ENCODE measurements around the gene ACTRT2. TPM values are rescaled to one million over a fixed set of nuclear protein-coding genes. Genes with fewer than 3 reads are reported as not detected.

ACTRT2 gene
- total and polyA plus RNA-seq, 11 donors = not detected

- TF ChIP-seq POLR2A (IDR thresholded peaks at IDR 0.05) = no peak
- TF ChIP-seq CTCF (IDR thresholded peaks at IDR 0.05) = no peak
- H3K36me3 ChIP-seq = no peaks in the 10 kb centered on the region
- peaks cover 0 to 44% (median 11%) of the 10 kb centered on the region in 9 donors for H3K27me3 ChIP-seq
- ATAC-seq (no peak), DNase-seq (peak in 1 of 5 donors; percentile 6)
- no peak overlapping the region for H3K27ac ChIP-seq
- no peaks in the 10 kb centered on the region for H3K4me1 ChIP-seq
- intact Hi-C loops (cut with DNase I) = no loop called here
- H3K9me3 ChIP-seq = no peaks in the 10 kb centered on the region
- 75 to 84% (median 82%) methylated on average over 11 of the region's 11 CpGs for WGBS, 4 donors
- H3K4me3 ChIP-seq = no peak overlapping the region
Observed at GRCh38 chr1:3029481-3029961, 8.3 kb downstream of the ACTRT2 start.

- DNase-seq (peak in 1 of 5 donors; percentile 17), ATAC-seq (no peak)
- Histone ChIP-seq H3K4me3 (no peak overlapping the region), H3K27ac (no peak overlapping the region), H3K4me1 (no peaks in the 10 kb centered on the region), H3K36me3 (no peaks in the 10 kb centered on the region), H3K9me3 (no peaks in the 10 kb centered on the region), H3K27me3 (peaks cover 0 to 46% (median 11%) of the 10 kb centered on the region in 9 donors)
- WGBS, 4 donors = 82 to 88% (median 87%) methylated on average over 12 to 32 of the region's 32 CpGs
- no peak for TF ChIP-seq CTCF (IDR thresholded peaks at IDR 0.05)
- no peak for TF ChIP-seq POLR2A (IDR thresholded peaks at IDR 0.05)
- intact Hi-C loops (cut with DNase I) = no loop called here
Observed at GRCh38 chr1:3029991-3030662, 8.9 kb downstream of the ACTRT2 start.

- intact Hi-C loops (cut with DNase I) = no loop called here
- Histone ChIP-seq H3K9me3 (no peaks in the 10 kb centered on the region), H3K36me3 (no peaks in the 10 kb centered on the region), H3K27ac (no peak overlapping the region), H3K27me3 (peaks cover 0 to 49% (median 11%) of the 10 kb centered on the region in 9 donors), H3K4me3 (no peak overlapping the region), H3K4me1 (no peaks in the 10 kb centered on the region)
- DNase-seq = peak in 2 of 5 donors; percentile 10 to 40
- no peak for ATAC-seq
- 77 to 84% (median 83%) methylated on average over 15 to 22 of the region's 22 CpGs for whole genome bisulfite sequencing, 4 donors
- TF ChIP-seq CTCF (IDR thresholded peaks at IDR 0.05) (no peak), POLR2A (IDR thresholded peaks at IDR 0.05) (no peak)
Observed at GRCh38 chr1:3030663-3031381, 9.6 kb downstream of the ACTRT2 start.
